Left kidney (tissue), 8 donors: Measurements from ENCODE around the gene RGPD6. TPM values are rescaled to one million over a fixed set of nuclear protein-coding genes. Genes with fewer than 3 reads are reported as not detected.
"Not testable (repeated sequence)": the region's sequence is repeated elsewhere in the genome, so short reads cannot be mapped to it uniquely, and the experiment has no call there.

ENCODE experiments used
- DNase-seq: peaks from one replicate; pipeline ENCODE4 v3.0.0-alpha.2; 2013
- long read RNA-seq, 8 donors: transcript quantifications; one replicate each; lab custom pipeline, GENCODE V29; 2026
- polyA plus RNA-seq: library from polyadenylated mRNA; unstranded; fragments of 120-200 nt; gene quantifications from one replicate; pipeline ENCODE4 v1.2.1, GENCODE V29; 2013; ENCODE audit not compliant: insufficient read length

The RGPD6 gene
- polyA plus RNA-seq: 48.0 TPM
- long read RNA-seq, donor 1, full-length matches to known transcripts: 1 of 1 reads
- long read RNA-seq, donor 1, partial matches to known transcripts: 0 of 1 reads
- long read RNA-seq, donor 1, other reads (novel, unspliced or antisense): 0 of 1 reads
- long read RNA-seq, donor 2: 0 reads
- long read RNA-seq, donor 3: 0 reads
- long read RNA-seq, donor 4: 0 reads
- long read RNA-seq, donor 5, full-length matches to known transcripts: 1 of 14 reads
- long read RNA-seq, donor 5, partial matches to known transcripts: 13 of 14 reads
- long read RNA-seq, donor 5, other reads (novel, unspliced or antisense): 0 of 14 reads
- long read RNA-seq, donor 6: 0 reads
- long read RNA-seq, donor 7: 0 reads
- long read RNA-seq, donor 8: 0 reads

GRCh38 chr2:110576763-110577416 is at the start of gene RGPD6:
Gene RGPD6 (minus strand): TSS chr2:110577222. CDS start chr2:110577024, 198 bp downstream.
- DNase-seq: not testable (repeated sequence)

DNA sequence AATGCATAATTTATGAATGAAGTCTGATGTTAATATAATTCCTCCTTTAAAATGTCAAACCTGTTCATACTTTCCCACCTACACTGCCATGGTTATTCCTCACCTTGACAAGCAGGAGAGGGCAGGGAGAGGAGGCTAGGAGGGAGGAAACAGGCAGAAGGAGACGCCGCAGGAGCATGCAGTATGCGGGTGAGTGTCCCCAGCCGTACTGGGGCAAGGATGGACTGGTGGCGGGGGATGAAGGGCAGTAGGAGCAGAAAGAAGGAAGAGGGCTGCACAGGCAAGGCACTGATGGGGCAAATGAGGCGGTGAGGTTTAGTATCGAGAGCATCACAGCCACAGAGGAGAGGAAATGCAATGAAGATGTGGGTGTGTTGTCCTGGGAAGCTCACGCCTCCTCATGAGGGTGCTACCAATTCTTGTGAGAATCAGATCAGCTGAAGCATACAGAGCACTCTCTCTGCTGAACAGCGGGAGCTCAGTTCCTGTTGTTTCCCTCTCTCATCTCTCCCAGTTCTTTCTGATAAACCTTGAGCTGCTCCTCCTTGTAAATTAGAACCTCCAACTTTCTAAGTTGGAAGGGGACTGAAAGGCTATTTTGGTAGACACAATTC is 42.4 kb upstream of the RGPD6 start:
- not testable (repeated sequence) for DNase-seq

GRCh38 chr2:110613927-110614326 is 36.9 kb upstream of the RGPD6 start:
- not testable (repeated sequence) for DNase-seq

DNA sequence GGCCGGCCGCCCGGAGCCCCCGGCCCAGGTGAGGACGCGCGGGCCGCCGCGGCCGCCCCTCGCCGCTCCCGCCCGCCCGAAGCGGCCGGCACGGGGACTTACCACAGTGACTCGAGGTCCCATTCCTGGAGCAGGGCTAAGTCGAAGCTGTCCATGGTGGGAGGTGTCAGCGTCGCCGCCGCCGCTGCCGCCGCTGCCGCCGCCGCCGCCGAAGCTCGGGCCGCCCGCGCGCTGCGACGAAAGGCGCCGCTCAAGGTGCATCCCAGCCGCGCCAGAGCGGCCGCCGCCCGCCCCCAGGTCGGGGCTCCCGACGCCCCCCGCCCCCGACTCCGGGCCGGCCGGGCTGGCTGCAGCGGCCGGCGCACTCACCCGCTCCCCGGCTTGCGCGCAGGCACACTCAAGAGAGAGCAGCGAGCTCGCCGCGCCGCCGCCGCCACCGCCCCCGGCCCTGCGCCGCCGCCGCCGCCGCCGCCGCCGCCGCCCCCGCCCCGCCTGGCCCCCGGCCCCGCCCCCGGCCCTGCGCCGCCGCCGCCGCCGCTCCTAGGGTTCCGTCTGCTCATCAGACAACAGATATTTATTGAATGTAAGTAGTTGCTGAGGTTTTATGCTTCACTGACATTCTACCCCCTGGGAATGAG is 33.7 kb upstream of the RGPD6 start:
- not testable (repeated sequence) for DNase-seq

DNA sequence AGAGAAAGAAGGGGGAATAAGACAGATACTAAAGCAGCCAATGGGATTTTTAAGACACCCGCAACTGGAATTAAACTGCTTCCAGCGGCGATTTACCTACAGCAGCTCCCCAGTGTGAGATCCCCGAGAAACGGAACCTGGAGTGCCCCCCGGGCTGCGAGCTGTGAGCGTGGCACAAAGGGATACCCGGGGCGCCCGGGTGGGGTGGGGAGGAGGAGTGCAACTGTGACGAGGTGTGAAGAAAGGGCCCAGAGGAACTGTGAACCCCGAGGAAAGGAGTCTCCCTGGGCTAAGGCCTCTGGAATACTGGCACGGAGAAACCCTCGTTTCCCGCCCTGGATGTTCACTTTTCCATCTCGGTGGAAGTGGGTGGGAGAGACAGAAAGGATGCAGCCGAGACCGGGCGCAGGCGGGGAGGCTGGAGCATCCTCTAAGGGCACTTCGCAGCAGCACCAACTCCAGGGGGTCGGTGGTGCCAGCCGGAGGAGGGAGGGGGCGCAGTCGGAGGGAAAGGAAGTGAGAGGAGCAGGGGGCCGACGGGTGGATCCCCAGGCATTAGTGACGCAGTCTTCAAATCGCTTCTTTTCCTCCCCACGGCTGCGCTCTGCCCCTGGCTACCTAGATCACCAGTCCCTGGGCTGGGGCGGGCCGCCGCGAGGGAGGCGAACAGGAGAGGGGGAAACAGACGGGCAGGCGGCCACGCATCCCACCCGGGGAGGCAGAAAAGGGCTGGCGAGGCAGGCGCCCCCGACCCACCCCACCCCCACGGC is 33.0 kb upstream of the RGPD6 start:
- DNase-seq: not testable (repeated sequence)

DNA sequence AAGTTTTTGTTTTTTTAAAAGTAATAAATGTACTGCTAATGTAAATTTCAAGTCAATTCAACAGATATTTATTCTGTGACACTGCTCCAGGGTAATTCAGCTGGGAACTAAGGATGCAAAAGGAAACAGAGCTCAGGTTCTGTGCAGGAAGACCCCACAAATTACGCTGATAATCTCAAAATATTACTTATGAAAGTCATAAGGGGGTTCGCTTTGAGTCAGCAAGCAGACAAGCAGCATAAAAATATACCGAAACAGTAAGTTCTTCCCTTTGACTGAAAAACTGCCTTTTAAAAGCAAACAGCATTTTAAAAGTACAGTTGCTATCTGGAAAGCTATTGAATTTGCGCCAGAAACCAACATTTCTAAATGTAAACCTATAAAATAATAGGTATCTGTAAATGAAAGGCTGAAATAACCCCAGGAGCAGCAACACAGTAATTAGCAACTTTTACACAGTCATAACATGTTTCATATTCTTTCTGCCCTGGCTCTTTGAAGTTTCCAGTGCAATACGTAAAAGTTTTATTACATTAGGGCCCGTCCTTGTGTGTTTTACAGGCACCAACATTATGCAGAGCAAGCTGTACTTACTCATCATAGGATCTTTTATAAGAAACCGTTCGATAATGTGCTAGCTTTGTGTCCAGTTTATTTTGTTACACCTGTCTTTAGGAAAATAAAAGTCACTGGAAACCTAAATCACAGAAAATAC is 31.9 kb upstream of the RGPD6 start:
- not testable (repeated sequence) for DNase-seq

DNA sequence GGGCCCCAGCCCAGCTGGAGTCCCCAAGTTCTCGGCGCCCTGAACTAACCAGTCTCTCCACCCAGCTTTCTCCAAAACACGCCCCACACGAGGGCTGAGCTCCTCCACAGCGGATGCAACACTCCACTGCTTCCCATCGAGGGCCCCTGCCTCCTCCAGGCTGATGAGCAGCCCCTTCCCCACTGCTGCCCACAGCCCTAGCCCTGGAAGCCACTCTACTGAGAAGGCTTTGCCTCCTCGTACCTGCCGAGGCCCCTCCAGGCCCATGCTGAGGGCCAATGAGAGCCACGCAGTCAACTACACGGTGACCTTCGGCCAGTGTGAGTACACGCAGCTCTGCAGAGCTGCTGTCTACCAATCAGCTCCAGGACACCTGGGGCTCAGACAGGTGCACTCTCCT is 28.0 kb upstream of the RGPD6 start:
- DNase-seq: not testable (repeated sequence)

DNA sequence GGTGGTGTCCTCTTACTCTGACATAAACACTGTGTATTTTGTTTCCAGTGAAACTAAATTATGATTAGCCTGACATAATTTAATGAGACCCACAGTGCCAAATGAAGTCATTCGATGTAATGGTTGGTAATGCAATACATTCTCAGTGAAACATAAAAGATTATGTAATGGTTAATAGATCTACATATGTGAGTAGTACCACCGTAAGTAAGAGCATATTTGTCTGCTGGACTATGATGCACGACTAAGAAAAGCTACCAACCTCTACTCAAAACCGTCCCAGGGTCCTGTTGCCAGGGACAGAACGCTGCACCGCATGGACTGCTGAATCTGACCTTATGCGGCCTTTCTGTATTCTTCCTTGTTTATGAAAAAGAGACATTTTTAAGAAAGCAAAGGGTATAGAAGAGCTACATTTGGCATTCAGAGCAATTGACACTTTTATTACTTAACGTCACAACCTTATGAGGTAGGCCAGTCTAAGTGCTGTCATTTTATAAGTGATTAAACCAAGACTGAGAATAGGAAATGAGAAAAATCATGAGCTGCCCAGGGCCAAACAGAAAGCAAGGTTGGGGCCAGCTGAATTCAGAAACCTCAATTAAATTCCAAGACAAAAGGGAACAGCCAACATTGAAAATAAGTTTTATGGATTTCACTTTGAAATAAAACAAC is 27.0 kb upstream of the RGPD6 start:
- not testable (repeated sequence) for DNase-seq

DNA sequence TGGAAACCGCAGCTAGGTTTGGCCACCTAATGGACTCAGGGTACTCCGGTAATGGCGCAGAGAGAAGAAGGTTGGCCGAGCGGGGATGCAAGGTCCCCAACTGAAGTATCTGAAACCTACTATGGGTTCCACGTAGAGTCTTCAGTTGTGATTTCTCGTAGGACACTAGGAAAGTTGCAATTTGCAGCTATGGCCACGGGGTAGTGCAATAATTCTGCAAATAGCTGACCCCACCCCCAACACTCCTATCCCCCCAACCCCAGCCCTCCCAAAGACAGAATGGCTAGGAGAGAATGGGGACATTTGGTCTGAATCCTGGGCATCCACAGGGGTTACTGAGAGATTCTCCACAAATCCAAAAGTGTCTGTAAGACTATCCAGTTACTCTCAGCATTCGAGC is 25.1 kb upstream of the RGPD6 start:
- not testable (repeated sequence) for DNase-seq

GRCh38 chr2:110591973-110592372 is 15.0 kb upstream of the RGPD6 start:
- DNase-seq: not testable (repeated sequence)

DNA sequence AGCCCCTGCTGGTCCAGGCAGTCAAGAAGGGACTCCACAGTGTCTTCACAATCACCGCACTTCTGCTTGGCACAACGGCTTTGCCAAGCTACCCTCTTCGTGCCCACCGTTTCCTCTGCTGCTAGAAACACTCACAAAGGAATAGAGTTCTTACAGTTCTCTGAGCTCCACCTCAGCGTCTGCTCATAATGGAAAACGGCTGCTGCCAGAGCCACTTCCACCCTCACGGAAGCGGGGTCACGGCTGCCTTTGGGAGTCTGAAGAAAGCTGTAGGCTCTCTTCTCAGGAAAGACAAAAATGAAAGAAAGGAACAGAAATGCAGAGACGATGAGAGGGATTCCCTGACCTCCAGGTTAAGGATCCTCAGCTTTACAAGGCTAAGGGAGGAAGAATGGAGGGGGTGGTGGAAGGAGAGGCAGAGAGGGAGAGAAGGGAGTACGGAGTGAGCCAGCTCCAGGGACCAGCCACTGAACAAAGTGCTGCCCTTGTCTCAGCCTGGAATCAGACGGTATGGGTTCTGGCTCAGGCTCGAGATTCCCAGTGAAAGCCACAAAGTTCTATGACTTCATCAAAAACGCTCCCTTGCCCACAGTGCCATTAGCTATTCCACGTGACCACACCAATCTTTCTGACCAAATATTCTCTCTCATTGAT is 12.8 kb upstream of the RGPD6 start:
- not testable (repeated sequence) for DNase-seq

DNA sequence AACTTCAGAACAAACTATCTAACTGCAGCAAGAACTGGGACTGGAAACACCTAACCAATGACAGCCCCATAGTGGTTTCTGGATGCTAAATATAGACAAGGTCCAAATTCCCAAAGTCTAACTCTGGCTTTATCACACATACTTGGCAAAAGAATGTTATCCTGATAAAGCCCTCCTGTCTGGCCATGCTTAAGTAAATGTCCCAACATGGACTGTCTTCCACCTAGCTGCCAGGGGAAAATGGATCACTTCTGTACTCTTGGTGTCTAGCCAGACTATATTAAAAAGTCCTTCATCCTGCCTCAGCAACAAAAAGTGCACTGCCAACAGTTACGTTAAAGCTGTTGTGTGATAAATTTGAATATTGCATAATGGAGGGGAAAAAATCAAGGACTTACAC is 11.5 kb upstream of the RGPD6 start:
- not testable (repeated sequence) for DNase-seq

GRCh38 chr2:110579216-110579965 is 2.4 kb upstream of the RGPD6 start:
- not testable (repeated sequence) for DNase-seq

DNA sequence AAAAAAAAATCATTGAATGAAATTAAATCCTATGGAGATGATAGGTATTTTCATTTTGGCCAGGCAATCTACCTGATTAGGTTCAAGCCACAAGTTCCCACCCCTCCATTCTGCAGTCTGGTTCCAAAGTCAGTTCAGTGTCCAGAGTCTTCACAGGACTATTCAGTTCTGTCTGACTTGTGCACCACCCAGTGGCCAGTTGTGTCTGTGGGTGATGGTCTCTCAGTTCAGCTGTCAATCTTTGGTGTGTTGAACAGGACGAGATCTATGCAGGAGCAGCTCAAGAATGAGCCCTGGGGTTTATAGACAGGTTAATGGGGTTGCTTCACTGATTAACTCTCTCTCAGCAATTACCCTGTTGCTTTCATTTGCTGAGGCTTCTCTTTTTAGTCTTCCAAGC is 1.4 kb upstream of the RGPD6 start:
- not testable (repeated sequence) for DNase-seq

DNA sequence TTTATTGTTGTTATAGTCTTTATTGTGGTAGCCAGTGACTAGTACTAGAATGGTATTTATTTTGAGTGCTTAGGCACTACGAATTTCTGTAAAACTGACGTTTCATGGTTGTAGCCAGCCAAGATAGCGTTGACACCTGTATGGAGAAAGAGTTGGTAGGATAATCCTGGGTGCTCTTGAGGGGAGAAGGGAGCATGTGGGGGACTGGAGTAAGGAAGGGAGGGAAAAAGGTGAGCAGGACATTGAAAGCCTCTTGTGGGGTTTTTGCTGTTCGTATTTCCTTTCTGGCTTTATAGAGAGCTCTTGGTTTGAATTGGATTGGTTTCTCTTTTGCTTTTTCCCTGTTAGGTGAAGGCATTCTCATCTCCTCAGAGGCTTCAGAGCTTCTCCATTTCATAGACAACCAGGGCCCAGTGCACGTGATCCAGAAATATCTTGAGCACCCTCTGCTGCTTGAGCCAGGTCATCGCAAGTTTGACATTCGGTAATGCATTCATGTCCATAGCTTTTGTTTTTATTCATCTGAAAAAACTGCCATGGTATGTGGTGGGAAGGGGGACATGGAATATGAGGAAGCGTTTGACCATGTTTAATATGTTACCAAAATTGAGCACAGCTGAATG is 77.2 kb downstream of the RGPD6 start:
- DNase-seq: not testable (repeated sequence)

- DNase-seq: not testable (repeated sequence)
These were observed 81.0 kb downstream of the RGPD6 start for GRCh38 chr2:110496027-110496426.

DNA sequence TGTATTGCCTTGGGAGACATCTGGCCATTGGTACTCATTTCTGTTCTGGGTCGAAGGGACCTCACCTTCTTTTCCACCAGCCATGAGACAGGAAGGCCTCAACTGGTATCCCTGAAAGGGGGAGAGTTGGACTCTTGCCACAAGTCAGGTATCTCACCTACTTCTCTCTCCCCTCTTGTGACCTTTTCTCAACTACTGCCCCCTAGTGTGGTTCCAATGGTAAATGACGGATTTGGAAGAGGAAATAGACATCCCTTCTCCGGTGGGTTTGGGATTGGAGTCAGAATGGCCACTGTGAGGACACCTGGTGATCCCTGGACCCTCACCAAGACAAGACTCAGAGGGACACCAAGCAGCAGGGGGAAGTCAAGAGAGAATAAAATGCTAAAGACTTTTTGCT is 82.5 kb downstream of the RGPD6 start:
- DNase-seq: not testable (repeated sequence)

- not testable (repeated sequence) for DNase-seq
These were observed 88.0 kb downstream of the RGPD6 start for GRCh38 chr2:110488991-110489390.
